ENCODE measurements around the gene PADI4.

The PADI4 gene

DNA sequence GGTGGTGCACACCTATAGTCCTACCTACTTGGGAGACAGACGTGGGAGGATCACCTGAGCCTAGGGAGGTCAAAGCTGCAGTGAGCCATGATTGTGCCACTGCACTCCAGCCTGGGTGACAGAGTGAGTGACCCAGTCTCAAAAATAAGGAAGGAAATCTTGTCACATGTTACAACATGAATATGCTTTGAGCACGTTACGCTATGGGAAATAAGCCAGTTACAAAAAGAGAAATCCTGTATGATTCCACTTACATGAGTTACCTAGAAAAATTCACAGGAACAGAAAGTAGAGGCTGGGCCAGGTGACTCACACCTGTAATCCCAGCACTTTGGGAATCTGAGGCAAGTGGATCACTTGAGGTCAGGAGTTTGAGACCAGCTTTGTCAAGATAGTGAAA lies 57.3 kb downstream of the PADI4 start:
- H3K4me1 ChIP-seq (ENCODE audit: control insufficient read depth, insufficient read depth, low read length), result no peaks in the 10 kb centered on the region
- H3K27me3 ChIP-seq (ENCODE audit: control insufficient read depth, insufficient read depth, low read length), result no peaks in the 10 kb centered on the region
- no peak overlapping the region for H3K9ac ChIP-seq (ENCODE audit: low read depth, low read length)
- H3K9me3 ChIP-seq (ENCODE audit: control insufficient read depth, insufficient read depth, low read length), result no peaks in the 10 kb centered on the region
- no peak overlapping the region for H3K27ac ChIP-seq (ENCODE audit: low read depth, low read length)
- H3K4me3 ChIP-seq (ENCODE audit: low read depth, low read length), result no peak overlapping the region
- H3K36me3 ChIP-seq (ENCODE audit: control insufficient read depth, insufficient read depth, low read length), result no peaks in the 10 kb centered on the region

DNA sequence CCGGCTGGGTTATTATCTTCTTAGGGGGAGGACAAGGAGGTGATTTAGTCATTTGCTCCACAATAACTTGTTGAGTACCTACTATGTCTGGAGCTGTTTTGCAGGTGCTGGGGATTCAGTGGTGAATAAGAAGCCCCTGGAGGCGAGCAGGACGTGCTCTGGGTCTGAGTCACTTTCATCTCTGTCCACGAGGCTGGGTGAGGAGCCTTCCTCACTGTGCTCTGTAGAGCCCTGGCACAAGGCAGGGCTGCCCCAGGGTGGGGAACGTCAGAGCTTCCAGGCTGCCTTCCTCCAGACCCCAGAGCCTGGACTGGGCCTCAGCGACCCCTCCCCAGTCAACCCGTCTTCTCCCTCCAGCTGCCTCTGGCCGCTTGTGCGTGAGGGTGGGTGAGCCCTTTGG lies 61.5 kb downstream of the PADI4 start:
- no peak overlapping the region for H3K4me3 ChIP-seq (ENCODE audit: low read depth, low read length)
- no peaks in the 10 kb centered on the region for H3K4me1 ChIP-seq (ENCODE audit: control insufficient read depth, insufficient read depth, low read length)
- no peaks in the 10 kb centered on the region for H3K27me3 ChIP-seq (ENCODE audit: control insufficient read depth, insufficient read depth, low read length)
- H3K27ac ChIP-seq (ENCODE audit: low read depth, low read length), result no peak overlapping the region
- no peaks in the 10 kb centered on the region for H3K9me3 ChIP-seq (ENCODE audit: control insufficient read depth, insufficient read depth, low read length)
- H3K9ac ChIP-seq (ENCODE audit: low read depth, low read length), result no peak overlapping the region
- no peaks in the 10 kb centered on the region for H3K36me3 ChIP-seq (ENCODE audit: control insufficient read depth, insufficient read depth, low read length)

DNA sequence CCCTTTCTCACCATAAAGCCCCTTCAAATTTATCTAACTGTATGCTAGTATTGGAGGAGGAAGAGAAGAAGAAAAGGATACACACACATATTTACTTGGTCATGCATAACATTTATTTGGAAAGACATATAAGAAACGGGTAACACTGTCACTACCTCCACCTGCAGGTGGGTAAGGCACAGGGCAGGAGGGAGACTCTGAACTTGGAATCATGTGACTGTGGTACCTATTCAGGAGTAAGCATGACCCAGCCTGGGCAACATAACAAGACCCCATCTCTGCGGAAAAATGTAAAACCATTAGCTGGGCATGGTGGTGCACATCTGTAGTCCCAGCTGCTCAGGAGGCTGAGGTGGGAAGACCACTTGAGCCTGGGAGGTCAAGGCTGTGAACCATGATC lies 62.6 kb downstream of the PADI4 start:
- H3K27me3 ChIP-seq (ENCODE audit: control insufficient read depth, insufficient read depth, low read length), result no peaks in the 10 kb centered on the region
- no peaks in the 10 kb centered on the region for H3K9me3 ChIP-seq (ENCODE audit: control insufficient read depth, insufficient read depth, low read length)
- no peak overlapping the region for H3K27ac ChIP-seq (ENCODE audit: low read depth, low read length)
- no peak overlapping the region for H3K9ac ChIP-seq (ENCODE audit: low read depth, low read length)
- H3K4me1 ChIP-seq (ENCODE audit: control insufficient read depth, insufficient read depth, low read length), result no peaks in the 10 kb centered on the region
- no peak overlapping the region for H3K4me3 ChIP-seq (ENCODE audit: low read depth, low read length)
- no peaks in the 10 kb centered on the region for H3K36me3 ChIP-seq (ENCODE audit: control insufficient read depth, insufficient read depth, low read length)

DNA sequence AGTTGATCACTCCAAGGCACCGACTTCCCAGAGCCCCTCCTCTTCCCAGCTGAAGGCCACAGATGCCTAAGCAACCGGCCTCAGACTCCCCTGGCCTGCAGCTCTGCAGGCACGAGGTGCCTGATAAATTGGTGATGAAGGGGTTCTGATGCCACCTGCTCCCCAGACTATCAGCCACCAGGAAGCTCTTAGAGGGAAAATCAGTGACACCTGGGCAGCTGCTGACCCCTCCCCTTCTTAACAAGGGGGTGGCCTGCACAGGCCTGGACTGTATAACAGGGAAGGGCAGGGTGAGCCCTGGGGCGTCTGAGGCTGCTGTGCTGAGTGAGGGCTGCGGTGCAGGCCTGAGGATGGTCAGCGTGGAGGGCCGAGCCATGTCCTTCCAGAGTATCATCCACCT lies 63.9 kb downstream of the PADI4 start, which contains the start of gene PADI6:
TSS of gene PADI6 (plus strand) at position 301 of the 400 bp plus-strand sequence. CDS start at position 351, 50 bp downstream.
- Histone ChIP-seq H3K27me3 (ENCODE audit: control insufficient read depth, insufficient read depth, low read length) (no peaks in the 10 kb centered on the region), H3K9ac (ENCODE audit: low read depth, low read length) (no peak within 1 kb of the TSS), H3K4me1 (ENCODE audit: control insufficient read depth, insufficient read depth, low read length) (no peaks in the 10 kb centered on the region), H3K27ac (ENCODE audit: low read depth, low read length) (no peak within 1 kb of the TSS), H3K4me3 (ENCODE audit: low read depth, low read length) (no peak within 1 kb of the TSS), H3K36me3 (ENCODE audit: control insufficient read depth, insufficient read depth, low read length) (no peaks in the 10 kb centered on the region), H3K9me3 (ENCODE audit: control insufficient read depth, insufficient read depth, low read length) (no peaks in the 10 kb centered on the region)

DNA sequence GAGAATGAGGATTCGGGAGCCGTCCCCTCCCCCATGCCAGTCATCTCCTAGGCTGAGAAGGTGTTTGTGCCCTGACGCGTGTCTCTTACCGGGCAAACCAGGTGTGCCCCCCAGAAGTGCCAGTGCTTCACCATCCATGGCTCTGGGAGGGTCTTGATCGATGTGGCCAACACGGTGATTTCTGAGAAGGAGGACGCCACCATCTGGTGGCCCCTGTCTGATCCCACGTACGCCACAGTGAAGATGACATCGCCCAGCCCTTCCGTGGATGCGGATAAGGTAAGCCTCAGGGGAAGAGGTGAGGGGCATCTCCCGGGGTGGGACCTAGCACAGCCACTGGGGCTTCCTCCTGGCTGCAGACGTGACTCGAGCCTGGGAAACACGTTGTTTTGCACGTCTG lies 65.0 kb downstream of the PADI4 start:
- H3K27me3 ChIP-seq (ENCODE audit: control insufficient read depth, insufficient read depth, low read length), result no peaks in the 10 kb centered on the region
- H3K9ac ChIP-seq (ENCODE audit: low read depth, low read length), result no peak overlapping the region
- no peaks in the 10 kb centered on the region for H3K9me3 ChIP-seq (ENCODE audit: control insufficient read depth, insufficient read depth, low read length)
- no peak overlapping the region for H3K4me3 ChIP-seq (ENCODE audit: low read depth, low read length)
- H3K4me1 ChIP-seq (ENCODE audit: control insufficient read depth, insufficient read depth, low read length), result peaks cover 9% of the 10 kb centered on the region; the same call in 1 of the 2 replicates
- H3K27ac ChIP-seq (ENCODE audit: low read depth, low read length), result no peak overlapping the region
- H3K36me3 ChIP-seq (ENCODE audit: control insufficient read depth, insufficient read depth, low read length), result no peaks in the 10 kb centered on the region

- Histone ChIP-seq H3K27me3 (ENCODE audit: control insufficient read depth, insufficient read depth, low read length) (no peaks in the 10 kb centered on the region), H3K9me3 (ENCODE audit: control insufficient read depth, insufficient read depth, low read length) (no peaks in the 10 kb centered on the region), H3K27ac (ENCODE audit: low read depth, low read length) (no peak overlapping the region), H3K4me1 (ENCODE audit: control insufficient read depth, insufficient read depth, low read length) (peaks cover 11% of the 10 kb centered on the region; the same call in 1 of the 2 replicates), H3K4me3 (ENCODE audit: low read depth, low read length) (no peak overlapping the region), H3K9ac (ENCODE audit: low read depth, low read length) (no peak overlapping the region), H3K36me3 (ENCODE audit: control insufficient read depth, insufficient read depth, low read length) (no peaks in the 10 kb centered on the region)
These were observed 67.7 kb downstream of the PADI4 start for GRCh38 chr1:17375651-17376050.

DNA sequence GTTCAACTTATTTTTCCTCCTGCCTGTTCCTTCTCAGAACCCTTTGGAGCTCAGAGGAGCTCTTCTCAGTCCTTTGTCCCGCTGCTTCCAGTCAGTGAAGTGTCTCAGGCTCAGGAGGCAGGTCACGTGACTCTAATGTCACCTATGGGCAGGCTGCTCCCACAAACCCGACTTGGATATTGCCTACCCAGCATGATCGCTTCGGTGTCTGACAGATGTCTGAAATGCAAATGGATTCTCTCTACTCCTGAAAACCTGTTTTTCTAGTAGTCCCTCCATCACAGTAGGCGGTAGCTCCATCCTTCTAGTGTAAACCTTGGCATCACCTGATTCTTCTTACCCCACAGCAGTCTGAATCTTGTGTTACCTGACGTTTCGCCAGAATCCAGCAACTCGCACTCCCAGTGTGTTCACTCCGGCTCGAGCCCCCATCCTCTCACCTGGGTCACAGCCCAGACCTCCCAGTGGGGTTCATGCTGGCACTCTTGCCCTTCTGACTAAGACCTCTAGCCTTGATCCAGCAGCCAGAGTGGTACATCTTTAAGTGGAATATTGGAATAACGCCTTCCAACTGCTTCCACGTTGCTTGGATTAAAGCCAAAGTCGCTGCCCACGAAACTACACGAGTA lies 69.4 kb downstream of the PADI4 start:
- H3K4me1 ChIP-seq (ENCODE audit: control insufficient read depth, insufficient read depth, low read length), result peaks cover 11% of the 10 kb centered on the region; the same call in 1 of the 2 replicates
- no peaks in the 10 kb centered on the region for H3K36me3 ChIP-seq (ENCODE audit: control insufficient read depth, insufficient read depth, low read length)
- no peak overlapping the region for H3K9ac ChIP-seq (ENCODE audit: low read depth, low read length)
- H3K27me3 ChIP-seq (ENCODE audit: control insufficient read depth, insufficient read depth, low read length), result no peaks in the 10 kb centered on the region
- H3K9me3 ChIP-seq (ENCODE audit: control insufficient read depth, insufficient read depth, low read length), result no peaks in the 10 kb centered on the region
- H3K27ac ChIP-seq (ENCODE audit: low read depth, low read length), result peak overlapping the region; percentile 22
- H3K4me3 ChIP-seq (ENCODE audit: low read depth, low read length), result 0 out of 2 replicates have a peak overlapping the region, but pooled peaks have one; percentile 7

DNA sequence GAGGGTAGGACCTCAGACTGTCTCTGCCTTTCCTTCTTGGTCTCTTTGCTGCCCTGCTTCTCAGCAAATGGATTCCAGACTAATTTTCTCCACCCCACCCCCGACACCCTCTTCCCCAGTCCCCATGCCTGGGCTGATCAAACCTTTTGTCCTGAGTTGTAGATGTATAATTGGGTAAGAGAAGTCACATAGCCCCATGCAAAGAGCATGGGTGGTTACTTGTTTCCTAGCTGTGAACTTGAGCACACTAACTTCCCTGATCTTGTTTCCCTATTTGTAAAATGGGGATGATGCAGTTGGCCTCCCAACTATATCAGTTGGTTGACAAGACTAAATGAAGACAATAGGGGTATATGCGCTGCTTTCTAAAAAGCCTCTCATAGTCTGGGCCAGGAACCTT lies 73.2 kb downstream of the PADI4 start:
- Histone ChIP-seq H3K9me3 (ENCODE audit: control insufficient read depth, insufficient read depth, low read length) (no peaks in the 10 kb centered on the region), H3K4me3 (ENCODE audit: low read depth, low read length) (no peak overlapping the region), H3K36me3 (ENCODE audit: control insufficient read depth, insufficient read depth, low read length) (no peaks in the 10 kb centered on the region), H3K9ac (ENCODE audit: low read depth, low read length) (no peak overlapping the region), H3K4me1 (ENCODE audit: control insufficient read depth, insufficient read depth, low read length) (peaks cover 11% of the 10 kb centered on the region; the same call in 1 of the 2 replicates), H3K27me3 (ENCODE audit: control insufficient read depth, insufficient read depth, low read length) (no peaks in the 10 kb centered on the region), H3K27ac (ENCODE audit: low read depth, low read length) (no peak overlapping the region)

DNA sequence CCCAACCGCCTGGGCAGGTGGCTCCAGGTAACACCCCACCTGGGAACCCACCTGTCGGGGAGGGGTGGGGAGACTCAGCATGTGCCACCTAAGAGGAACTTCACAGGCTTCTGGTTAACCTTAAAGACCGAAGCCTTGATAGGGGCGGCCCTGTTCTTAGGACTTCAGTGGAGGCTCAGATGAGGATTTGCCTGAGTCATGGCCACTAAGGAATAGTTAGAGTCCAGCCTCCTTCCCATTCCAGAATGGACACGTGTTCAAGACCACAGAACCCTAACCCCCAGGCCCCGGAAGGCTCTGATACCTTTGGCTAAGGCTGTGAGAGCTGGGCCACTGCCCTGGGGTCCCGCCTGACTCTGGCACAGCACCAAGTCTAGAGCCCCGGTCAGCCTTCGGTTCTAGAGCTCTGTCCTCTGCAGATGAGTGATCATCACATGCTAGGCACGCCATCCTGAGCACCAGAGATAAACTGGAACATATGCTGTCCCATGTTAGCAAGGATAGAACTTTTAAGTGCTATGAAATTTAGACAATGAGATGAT lies 84.3 kb downstream of the PADI4 start:
- H3K9ac ChIP-seq (ENCODE audit: low read depth, low read length), result no peak overlapping the region
- no peak overlapping the region for H3K4me3 ChIP-seq (ENCODE audit: low read depth, low read length)
- no peaks in the 10 kb centered on the region for H3K9me3 ChIP-seq (ENCODE audit: control insufficient read depth, insufficient read depth, low read length)
- no peaks in the 10 kb centered on the region for H3K36me3 ChIP-seq (ENCODE audit: control insufficient read depth, insufficient read depth, low read length)
- H3K27ac ChIP-seq (ENCODE audit: low read depth, low read length), result no peak overlapping the region
- H3K4me1 ChIP-seq (ENCODE audit: control insufficient read depth, insufficient read depth, low read length), result no peaks in the 10 kb centered on the region
- no peaks in the 10 kb centered on the region for H3K27me3 ChIP-seq (ENCODE audit: control insufficient read depth, insufficient read depth, low read length)

- Histone ChIP-seq H3K27ac (ENCODE audit: low read depth, low read length) (no peak overlapping the region), H3K9me3 (ENCODE audit: control insufficient read depth, insufficient read depth, low read length) (no peaks in the 10 kb centered on the region), H3K36me3 (ENCODE audit: control insufficient read depth, insufficient read depth, low read length) (no peaks in the 10 kb centered on the region), H3K4me3 (ENCODE audit: low read depth, low read length) (no peak overlapping the region), H3K9ac (ENCODE audit: low read depth, low read length) (no peak overlapping the region), H3K4me1 (ENCODE audit: control insufficient read depth, insufficient read depth, low read length) (no peaks in the 10 kb centered on the region), H3K27me3 (ENCODE audit: control insufficient read depth, insufficient read depth, low read length) (no peaks in the 10 kb centered on the region)
These were observed 85.2 kb downstream of the PADI4 start for GRCh38 chr1:17393230-17393629.

DNA sequence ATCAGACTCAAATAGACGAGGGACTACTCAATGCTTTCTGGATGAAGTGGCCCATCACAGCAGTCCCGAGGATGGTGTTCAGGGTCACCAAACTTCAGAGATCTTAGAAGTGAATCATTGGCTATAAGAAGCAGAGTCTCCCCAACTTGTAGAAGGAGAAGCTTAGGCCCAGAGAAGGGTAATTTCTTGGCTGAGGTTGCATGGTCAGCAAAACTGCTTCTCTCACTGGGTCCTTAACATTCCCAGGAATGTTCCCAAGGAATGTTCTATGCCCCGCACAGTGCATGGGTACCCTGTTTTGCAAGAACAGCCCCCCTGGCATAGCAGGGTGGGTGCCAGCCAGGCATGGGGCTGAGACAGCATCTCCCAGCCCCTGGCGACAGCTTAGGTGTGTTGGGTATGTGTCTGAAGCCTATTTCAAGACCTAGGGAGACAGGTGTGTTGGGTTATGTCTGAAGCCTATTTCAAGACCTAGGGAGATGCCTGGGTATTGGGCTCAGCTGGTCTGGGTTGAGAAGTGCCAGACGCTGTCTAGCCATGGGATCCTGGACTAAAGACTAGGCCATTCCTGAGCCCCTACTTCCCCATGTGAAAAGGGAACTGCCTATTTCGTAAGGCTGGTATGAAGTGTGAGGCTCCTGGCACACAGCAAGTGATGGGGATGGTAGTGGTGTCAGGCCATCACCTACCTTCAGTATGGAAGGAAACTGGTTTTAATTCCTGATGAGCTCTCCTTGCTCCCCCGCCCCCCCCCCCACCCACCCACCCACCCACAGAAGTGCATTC lies 90.1 kb downstream of the PADI4 start:
- Histone ChIP-seq H3K9ac (ENCODE audit: low read depth, low read length) (no peak overlapping the region), H3K27me3 (ENCODE audit: control insufficient read depth, insufficient read depth, low read length) (no peaks in the 10 kb centered on the region), H3K4me1 (ENCODE audit: control insufficient read depth, insufficient read depth, low read length) (peaks cover 3% of the 10 kb centered on the region; the same call in 1 of the 2 replicates), H3K27ac (ENCODE audit: low read depth, low read length) (no peak overlapping the region), H3K9me3 (ENCODE audit: control insufficient read depth, insufficient read depth, low read length) (no peaks in the 10 kb centered on the region), H3K36me3 (ENCODE audit: control insufficient read depth, insufficient read depth, low read length) (no peaks in the 10 kb centered on the region), H3K4me3 (ENCODE audit: low read depth, low read length) (no peak overlapping the region)

All from HUES48 (cell line).